GM19238 (cell line): ENCODE measurements around the gene AGPAT1.
"Not testable (repeated sequence)": the region's sequence is repeated elsewhere in the genome, so short reads cannot be mapped to it uniquely, and the experiment has no call there.

Experiments
- DNase-seq: peaks from one replicate; pipeline ENCODE4 v3.0.0; 2011; ENCODE audit warnings: low spot score; ENCODE audit not compliant: insufficient read length

The AGPAT1 gene

DNA sequence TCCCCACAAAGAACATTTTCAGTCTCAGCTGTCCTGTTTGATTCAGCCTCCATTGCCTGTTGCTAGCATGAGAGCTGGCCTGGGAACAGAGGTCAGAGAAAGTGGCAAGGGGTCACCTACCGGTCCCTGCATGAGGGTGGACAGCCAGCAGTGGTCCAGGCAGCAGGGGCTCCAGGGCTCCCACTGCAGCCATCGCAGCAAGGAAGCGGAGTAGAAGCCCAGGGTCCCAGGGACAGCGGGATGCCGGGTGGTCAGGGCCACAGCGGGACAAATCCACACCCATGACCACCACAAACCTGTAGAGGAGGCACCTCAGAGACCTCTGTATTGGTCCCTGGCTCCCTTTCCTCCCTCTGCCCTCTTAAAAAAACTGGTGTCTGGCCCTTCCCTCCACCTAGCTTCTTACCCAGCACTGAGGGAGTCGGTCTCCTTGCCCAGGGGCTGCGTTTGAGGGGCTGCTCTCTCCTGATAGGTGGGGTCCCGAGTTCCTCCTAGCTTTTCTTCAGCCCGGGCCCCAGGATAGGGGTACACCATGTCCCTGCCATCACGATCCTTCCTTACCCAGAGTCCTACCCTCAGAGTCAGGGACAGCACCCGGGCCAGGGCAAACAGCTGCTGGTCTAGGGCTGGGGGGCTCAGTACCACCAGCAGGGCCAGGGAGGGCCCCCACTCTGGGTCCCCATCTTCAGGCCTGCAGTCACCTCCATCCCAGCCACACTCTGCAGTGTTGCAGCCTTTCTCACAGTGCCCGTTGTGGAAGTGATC, 25.0 kb upstream of the AGPAT1 start:
- DNase-seq: no peak

GRCh38 chr6:32198866-32199265, 23.0 kb upstream of the AGPAT1 start:
- no peak for DNase-seq

- DNase-seq: no peak
Measured at GRCh38 chr6:32198345-32198696, 22.4 kb upstream of the AGPAT1 start.

DNA sequence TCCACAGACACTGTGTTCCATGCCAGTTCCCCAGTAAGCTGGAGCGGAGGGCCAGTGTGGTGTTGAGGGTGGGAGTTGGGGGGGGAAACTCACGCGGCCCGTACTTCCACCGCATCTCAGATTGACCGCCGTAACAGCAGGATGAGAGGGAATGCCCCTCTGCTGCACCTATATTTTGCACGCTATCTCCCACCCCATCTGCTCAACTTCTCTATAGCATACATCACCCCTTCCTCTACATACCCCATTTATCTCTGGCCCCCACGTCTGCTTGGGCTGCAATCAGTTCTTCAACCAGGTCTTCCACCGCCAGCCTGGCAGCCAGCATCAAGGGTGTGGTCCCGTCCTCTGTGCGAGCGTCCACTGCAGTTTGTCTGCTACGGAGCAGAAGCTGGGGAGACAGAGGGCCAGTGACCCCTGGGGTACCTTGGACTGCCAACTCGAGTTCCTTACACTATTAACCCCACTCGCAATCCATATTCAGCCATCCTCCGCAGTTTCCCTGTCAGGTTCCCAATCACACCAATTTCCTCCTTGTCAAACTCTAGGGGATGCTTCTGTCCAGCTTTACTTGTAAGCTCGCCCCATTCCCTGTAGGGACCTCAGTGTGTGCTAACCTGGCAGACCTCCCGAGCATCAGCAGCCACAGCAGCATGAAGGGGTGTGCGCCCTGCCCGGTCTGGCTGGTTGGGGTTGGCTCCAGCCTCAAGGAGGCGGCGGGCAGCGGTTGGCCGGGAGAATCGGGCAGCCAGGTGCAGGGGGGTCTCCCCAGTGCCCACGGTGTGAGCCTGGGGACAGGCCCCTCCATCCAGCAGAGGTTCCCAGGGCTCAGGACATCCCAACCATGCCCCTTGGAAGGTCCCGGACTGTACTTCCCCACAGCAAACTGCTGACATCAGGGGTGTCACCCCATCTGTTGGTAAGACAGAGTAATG, 21.1 kb upstream of the AGPAT1 start:
- no peak for DNase-seq

- DNase-seq: peak; percentile 59
Measured at GRCh38 chr6:32195902-32196681, 20.2 kb upstream of the AGPAT1 start.

GRCh38 chr6:32195652-32195901, 19.7 kb upstream of the AGPAT1 start:
- DNase-seq: peak; percentile 90

- no peak for DNase-seq
Measured at GRCh38 chr6:32194825-32195651, 19.2 kb upstream of the AGPAT1 start.

GRCh38 chr6:32194388-32194787, 18.5 kb upstream of the AGPAT1 start:
- DNase-seq: no peak

DNA sequence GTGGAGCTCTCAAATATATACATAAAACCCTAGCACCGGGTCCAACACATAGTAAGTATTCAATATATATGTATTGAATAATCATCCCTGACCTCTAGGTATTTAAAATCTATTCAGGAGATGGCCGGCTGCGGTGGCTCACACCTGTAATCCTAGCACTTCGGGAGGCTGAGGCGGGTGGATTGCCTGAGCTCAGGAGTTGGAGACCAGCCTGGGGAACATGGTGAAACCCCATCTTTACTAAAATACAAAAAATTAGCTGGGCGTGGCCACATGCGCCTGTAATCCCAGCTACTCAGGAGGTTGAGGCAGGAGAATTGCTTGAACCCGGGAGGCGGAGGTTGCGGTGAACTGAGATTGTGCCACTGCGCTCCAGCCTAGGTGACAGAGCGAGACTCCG, 17.2 kb upstream of the AGPAT1 start:
- DNase-seq: not testable (repeated sequence)

GRCh38 chr6:32192608-32193039, 16.7 kb upstream of the AGPAT1 start, which contains the start of gene GPSM3:
Gene GPSM3 (minus strand): TSS chr6:32192643. CDS start chr6:32192513, 130 bp downstream.
- no peak for DNase-seq

- no peak for DNase-seq
Measured at GRCh38 chr6:32191696-32192607, 16.1 kb upstream of the AGPAT1 start.

- no peak for DNase-seq
Measured at GRCh38 chr6:32190911-32191677, 15.2 kb upstream of the AGPAT1 start.

DNA sequence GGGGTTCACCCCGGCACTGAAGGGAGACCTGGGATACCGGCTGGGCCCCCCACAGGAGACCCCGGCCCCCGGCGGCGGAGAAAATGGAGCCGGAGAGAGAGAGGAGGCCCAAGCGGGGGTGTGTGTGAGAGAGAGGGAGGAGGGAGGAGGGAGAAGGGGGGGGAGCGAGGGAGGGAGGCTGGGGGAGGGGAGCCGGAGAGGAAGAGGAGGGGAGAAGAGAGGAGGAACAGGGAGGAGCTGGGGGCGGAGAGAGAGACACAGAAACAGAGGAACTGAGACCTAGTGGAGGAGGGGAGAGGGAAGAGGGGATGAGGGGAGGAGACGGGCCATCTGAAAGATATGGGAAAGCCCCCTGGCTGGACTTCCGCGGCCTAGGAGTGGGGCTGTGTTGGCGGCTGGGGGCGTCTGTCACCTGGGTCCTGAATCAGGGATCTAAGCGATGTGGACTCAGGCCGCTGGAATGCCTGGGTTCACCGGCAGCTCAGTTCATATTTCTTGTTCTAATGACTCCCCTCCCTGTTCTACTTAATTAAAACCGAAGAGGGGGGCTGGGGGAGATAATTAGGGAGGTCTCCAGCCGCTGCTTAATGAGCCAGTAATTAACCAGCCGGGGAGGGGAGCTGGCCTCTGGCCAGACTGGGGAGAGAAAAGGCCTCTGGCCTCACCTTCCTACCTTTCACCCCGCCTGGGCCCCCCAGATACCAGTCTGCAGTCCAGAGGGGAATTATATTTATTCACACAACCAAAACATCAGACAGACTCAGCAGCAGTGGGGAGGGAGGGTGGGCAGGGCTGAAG, 14.4 kb upstream of the AGPAT1 start, which contains the start of gene PBX2:
Gene PBX2, minus strand, starts transcription at position 149 of the 798 bp plus-strand sequence. CDS start 287 bp downstream, outside the sequence.
- peak; percentile 78 for DNase-seq

- DNase-seq: no peak
Measured at GRCh38 chr6:32189742-32190053, 13.8 kb upstream of the AGPAT1 start.

DNA sequence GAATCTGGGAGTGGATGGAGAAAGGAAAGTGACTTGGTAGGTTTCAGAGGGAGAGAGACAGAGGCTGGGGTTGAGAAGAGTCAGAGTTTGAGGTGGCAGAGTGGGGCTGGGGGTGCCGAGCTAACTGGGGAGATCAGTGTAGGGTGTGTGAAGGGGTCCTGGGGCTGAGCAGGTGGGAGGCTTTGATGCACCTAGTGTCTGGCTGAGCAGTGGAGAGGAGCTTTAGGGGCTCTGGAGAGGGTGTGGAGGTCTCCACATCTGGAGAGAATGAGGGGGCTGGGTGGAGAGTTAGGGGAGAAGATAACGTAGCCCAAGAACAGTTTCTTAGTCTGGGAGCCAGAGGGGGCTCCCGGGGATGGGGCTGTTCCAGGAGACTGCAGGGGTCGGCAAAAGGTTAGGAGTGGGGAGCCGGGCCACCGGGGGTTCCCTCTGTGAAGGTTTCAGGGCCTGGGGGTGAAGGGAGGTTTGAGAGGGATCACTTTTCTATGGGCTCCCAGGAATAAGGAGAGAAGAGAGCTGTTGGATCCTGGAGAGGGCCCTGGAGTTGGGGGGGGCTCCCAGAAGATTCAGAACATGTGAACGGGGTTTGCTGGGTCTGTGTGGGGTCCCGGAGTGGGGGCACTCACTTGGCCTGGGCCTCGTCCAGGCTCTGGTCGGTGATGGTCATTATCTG, 13.3 kb upstream of the AGPAT1 start:
- no peak for DNase-seq

- no peak for DNase-seq
Measured at GRCh38 chr6:32188381-32189068, 12.6 kb upstream of the AGPAT1 start.

DNA sequence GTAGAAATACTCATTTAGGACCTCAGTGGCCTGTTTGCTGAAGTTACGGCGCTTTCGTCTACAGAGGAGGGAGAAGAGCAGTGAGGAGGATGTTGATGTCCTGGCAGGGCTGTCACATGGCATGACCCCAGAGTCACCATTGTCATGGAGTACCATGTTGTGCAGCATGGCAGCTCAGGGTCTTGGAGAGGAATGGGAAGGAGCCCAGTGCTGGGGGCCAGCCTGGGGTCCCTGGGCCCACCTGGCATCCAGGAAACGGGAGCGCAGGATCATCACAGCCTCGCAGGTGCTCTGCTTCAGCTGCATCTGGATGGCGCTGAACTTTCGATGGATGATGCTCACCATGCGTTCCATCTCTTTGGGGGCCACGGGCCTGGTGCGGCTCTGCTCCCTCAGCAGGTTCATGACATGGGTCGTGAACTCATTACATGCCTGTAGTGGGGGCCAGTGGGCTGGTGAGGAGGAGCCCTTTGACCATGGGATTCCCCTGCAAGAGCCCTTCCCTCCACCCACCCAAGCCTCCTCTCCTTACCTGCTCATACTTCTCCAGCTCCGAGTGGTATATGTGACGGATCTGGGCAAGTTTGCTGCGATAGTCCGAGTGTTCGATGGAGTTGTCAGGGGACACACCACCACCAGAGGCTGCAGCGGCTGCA, 12.0 kb upstream of the AGPAT1 start:
- DNase-seq: not testable (repeated sequence)
